AG10803 (cell line): ENCODE measurements around the gene TNFSF18.

Source experiments
- DNase-seq: peaks from one replicate; pipeline ENCODE4 v3.0.0; 2010; ENCODE audit warnings: low read depth
- H3K4me3 ChIP-seq: 2 replicates; pipeline ENCODE4 v1.5.1; 2011; ENCODE audit warnings: mild to moderate bottlenecking, low read length, control low read depth
- CTCF ChIP-seq: conservative IDR thresholded peaks from 2 replicates; pipeline ENCODE4 v1.5.1; 2011; ENCODE audit warnings: mild to moderate bottlenecking, low read length, control low read depth, inconsistent platforms

Gene TNFSF18

GRCh38 chr1:173016419-173016818 is 34.3 kb downstream of the TNFSF18 start:
- DNase-seq: no peak
- no peak overlapping the region for H3K4me3 ChIP-seq
- no peak for TF ChIP-seq CTCF

- DNase-seq: no peak
- H3K4me3 ChIP-seq: no peak overlapping the region
- TF ChIP-seq CTCF: no peak
Observed at GRCh38 chr1:173015629-173016028, 35.1 kb downstream of the TNFSF18 start.

GRCh38 chr1:173014160-173014559 is 36.6 kb downstream of the TNFSF18 start:
- DNase-seq: no peak
- TF ChIP-seq CTCF: no peak
- no peak overlapping the region for H3K4me3 ChIP-seq

GRCh38 chr1:173012126-173012525 is 38.6 kb downstream of the TNFSF18 start:
- H3K4me3 ChIP-seq: no peak overlapping the region
- no peak for DNase-seq
- no peak for TF ChIP-seq CTCF

GRCh38 chr1:173009597-173009996 is 41.1 kb downstream of the TNFSF18 start:
- no peak for TF ChIP-seq CTCF
- no peak overlapping the region for H3K4me3 ChIP-seq
- DNase-seq: peak; percentile 37

GRCh38 chr1:173005196-173005864 is 45.4 kb downstream of the TNFSF18 start:
- DNase-seq: no peak
- H3K4me3 ChIP-seq: no peak overlapping the region
- TF ChIP-seq CTCF: peak; percentile 41; the same call in 1 of the 2 replicates
